Stimulated activated CD4-positive, alpha-beta T cell treated with anti-CD3 and anti-CD28 coated beads, Interleukin-4, amount 100 ng/mL, for 4 hours (primary cell): ENCODE results near the gene KIR3DL3.
"Not testable (repeated sequence)": the region's sequence is repeated elsewhere in the genome, so short reads cannot be mapped to it uniquely, and the experiment has no call there.

ENCODE experiments used
- DNase-seq, 2 experiments: peaks; one replicate each; pipeline ENCODE4 v3.0.0-alpha.2; 2020

The KIR3DL3 gene

DNA sequence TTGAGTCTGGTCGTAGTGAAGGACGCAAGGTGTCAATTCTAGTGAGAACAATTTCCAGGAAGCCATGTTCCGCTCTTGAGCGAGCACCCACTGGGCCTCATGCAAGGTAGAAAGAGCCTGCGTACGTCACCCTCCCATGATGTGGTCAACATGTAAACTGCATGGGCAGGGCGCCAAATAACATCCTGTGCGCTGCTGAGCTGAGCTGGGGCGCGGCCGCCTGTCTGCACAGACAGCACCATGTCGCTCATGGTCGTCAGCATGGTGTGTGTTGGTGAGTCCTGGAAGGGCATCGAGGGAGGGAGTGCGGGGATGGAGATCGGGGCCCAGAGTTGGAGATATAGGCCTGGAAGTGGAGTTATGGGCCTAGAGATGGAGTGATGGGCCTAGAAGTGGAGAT is 14.1 kb downstream of the KIR3DL3 start, which contains the start of gene KIR2DL3:
TSS of gene KIR2DL3 (plus strand) at position 208 of the 400 bp plus-strand sequence. CDS start at position 241, 33 bp downstream.
- not testable (repeated sequence) for DNase-seq

GRCh38 chr19:54738715-54739114 is 14.5 kb downstream of the KIR3DL3 start:
- no peak for DNase-seq

DNA sequence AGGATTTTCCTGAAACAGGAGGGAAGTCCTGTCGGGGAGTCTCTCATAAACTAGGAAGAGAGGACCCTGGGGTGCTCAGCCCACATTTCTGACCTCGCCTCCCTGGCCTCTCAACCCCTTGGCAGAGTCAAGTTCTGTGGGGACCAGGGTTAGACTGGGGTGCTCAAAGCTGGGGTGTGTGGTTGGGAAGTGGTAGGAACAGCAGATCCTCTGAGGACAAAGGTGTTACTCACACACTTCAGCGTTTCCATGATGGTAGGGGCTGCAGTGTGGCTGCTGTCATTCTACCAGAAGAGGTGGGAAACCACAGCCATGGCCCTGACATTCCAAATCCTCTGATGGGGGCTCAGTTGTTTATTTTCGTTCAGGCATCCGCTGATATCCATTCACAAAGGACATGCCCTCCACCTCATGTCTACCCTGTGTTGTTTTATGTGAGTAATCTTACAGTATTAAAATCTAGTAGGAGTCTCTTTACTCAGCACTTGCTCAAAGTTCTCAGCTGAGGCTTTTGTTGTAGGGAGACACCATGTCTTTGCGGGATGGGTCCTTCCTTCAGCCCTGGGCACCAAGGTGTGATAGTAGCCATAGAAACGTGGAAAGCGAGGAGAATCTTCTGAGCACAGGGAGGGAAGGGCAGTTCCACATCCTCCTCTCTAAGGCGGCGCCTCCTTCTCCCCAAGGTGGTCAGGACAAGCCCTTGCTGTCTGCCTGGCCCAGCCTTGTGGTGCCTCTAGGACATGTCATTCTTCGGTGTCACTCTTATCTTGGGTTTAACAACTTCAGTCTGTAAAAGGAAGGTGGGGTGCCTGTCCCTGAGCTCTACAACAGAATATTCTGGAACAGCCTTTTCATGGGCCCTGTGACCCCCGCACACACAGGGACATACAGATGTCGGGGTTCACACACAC is 15.6 kb downstream of the KIR3DL3 start:
- no peak for DNase-seq

DNA sequence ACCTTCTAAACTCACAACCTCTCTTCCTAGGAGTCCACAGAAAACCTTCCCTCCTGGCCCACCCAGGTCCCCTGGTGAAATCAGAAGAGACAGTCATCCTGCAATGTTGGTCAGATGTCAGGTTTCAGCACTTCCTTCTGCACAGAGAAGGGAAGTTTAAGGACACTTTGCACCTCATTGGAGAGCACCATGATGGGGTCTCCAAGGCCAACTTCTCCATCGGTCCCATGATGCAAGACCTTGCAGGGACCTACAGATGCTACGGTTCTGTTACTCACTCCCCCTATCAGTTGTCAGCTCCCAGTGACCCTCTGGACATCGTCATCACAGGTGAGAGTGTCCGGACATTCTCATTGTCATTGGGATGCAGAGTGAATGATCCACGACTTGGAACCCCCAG is 17.7 kb downstream of the KIR3DL3 start:
- DNase-seq: not testable (repeated sequence)

DNA sequence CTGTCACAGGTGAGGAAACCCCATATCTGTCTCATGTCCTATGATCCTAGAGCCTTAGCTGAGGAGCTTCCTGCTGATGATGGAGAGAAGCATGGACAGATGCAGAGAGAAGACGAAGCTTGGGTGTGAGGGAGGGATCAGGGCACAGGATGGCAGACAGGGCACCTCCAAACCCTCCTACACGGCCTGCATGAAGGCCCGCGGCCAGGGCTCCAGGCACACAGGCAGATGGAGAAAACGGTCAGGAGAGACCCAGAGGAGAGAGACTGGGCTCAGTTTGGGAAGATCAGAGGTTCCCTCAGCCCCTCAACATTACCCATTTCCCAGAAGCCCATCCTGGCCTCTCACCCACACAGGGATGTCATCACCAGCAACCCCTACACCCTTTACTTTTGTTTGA is 19.8 kb downstream of the KIR3DL3 start:
- not testable (repeated sequence) for DNase-seq

GRCh38 chr19:54747614-54748322 is 23.5 kb downstream of the KIR3DL3 start:
- not testable (repeated sequence) for DNase-seq

GRCh38 chr19:54750276-54750675 is 26.0 kb downstream of the KIR3DL3 start:
- DNase-seq: not testable (repeated sequence)

- DNase-seq: not testable (repeated sequence)
These were observed 32.2 kb downstream of the KIR3DL3 start for GRCh38 chr19:54756204-54757110.

DNA sequence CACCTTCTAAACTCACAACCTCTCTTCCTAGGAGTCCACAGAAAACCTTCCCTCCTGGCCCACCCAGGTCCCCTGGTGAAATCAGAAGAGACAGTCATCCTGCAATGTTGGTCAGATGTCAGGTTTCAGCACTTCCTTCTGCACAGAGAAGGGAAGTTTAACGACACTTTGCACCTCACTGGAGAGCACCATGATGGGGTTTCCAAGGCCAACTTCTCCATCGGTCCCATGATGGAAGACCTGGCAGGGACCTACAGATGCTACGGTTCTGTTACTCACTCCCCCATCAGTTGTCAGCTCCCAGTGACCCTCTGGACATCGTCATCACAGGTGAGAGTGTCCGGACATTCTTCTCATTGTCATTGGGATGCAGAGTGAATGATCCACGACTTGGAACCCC is 34.3 kb downstream of the KIR3DL3 start:
- not testable (repeated sequence) for DNase-seq

DNA sequence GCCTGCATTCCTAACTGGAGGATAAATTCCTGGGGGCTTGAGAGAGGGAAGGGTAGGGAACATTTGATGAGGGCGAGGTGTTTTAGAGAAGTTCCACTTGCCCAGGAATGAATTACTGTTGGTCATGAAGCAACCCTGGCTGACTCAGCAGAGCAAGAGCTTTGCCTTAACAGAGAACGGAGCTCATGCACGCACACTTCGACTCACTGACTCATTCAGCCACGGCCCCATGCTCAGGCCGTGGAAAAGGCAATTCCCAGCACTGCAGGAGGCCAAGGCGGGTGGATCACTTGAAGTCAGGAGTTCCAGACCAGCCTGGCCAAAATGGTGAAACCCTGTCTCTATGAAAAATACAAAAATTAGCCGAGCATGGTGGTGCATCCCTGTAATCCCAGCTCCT is 40.0 kb downstream of the KIR3DL3 start:
- DNase-seq: not testable (repeated sequence)

DNA sequence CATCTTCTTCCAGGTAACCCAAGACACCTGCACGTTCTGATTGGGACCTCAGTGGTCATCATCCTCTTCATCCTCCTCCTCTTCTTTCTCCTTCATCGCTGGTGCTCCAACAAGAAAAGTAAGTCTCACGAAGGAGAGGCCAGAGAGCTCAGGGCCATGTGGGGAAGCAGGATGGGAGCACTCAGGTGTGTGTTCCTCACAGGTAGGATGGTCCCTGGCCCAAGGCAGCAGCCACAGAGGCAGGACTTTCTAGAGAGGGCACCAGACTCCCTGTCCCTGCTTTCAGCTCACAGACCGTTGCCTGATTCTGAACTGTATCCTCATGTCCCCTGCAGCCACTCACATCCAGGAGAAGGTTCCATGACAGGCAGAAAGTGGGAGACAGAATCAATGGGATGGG is 42.2 kb downstream of the KIR3DL3 start:
- not testable (repeated sequence) for DNase-seq

DNA sequence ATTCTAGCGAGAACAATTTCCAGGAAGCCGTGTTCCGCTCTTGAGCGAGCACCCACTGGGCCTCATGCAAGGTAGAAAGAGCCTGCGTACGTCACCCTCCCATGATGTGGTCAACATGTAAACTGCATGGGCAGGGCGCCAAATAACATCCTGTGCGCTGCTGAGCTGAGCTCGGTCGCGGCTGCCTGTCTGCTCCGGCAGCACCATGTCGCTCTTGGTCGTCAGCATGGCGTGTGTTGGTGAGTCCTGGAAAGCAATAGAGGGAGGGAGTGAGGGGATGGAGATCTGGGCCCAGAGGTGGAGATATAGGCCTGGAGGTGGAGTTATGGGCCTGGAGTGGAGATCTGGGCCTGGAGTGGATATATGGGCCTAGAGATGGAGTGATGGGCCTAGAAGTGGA is 45.4 kb downstream of the KIR3DL3 start, which contains the start of gene KIR2DL1:
TSS of gene KIR2DL1 (plus strand) at position 148 of the 400 bp plus-strand sequence. CDS start at position 206, 58 bp downstream.
- not testable (repeated sequence) for DNase-seq

DNA sequence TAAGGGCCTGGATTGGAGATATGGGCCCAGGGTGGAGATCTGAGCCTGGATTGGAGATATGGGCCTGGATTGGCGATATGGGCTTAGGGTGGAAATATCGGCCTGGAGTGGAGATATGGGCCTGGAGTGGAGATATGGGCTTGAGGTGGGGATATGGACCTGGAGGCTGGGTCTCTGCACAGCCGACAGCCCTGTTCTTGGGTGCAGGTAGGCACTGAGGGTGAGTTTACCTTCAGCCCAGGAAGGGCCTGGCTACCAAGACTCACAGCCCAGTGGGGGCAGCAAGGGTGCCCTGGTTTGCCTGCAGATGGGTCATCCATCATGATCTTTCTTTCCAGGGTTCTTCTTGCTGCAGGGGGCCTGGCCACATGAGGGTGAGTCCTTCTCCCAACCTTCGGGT is 46.3 kb downstream of the KIR3DL3 start:
- not testable (repeated sequence) for DNase-seq

GRCh38 chr19:54771018-54771960 is 47.0 kb downstream of the KIR3DL3 start:
- not testable (repeated sequence) for DNase-seq

GRCh38 chr19:54772666-54773065 is 48.4 kb downstream of the KIR3DL3 start:
- not testable (repeated sequence) for DNase-seq

DNA sequence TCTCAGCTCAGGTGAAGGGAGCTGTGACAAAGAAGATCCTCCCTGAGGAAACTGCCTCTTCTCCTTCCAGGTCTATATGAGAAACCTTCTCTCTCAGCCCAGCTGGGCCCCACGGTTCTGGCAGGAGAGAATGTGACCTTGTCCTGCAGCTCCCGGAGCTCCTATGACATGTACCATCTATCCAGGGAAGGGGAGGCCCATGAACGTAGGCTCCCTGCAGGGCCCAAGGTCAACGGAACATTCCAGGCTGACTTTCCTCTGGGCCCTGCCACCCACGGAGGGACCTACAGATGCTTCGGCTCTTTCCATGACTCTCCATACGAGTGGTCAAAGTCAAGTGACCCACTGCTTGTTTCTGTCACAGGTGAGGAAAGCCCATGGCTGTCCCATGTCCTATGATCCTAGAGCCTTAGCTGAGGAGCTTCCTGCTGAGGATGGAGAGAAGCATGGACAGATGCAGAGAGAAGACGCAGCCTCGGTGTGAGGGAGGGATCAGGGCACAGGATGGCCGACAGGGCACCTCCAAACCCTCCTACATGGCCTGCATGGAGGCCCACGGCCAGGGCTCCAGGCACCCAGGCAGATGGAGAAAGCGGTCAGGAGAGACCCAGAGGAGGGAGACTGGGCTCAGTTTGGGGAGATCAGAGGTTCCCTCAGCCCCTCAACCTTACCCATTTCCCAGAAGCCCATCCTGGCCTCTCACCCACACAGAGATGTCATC is 51.0 kb downstream of the KIR3DL3 start:
- DNase-seq: not testable (repeated sequence)

- DNase-seq: not testable (repeated sequence)
These were observed 51.6 kb downstream of the KIR3DL3 start for GRCh38 chr19:54775830-54776229.

DNA sequence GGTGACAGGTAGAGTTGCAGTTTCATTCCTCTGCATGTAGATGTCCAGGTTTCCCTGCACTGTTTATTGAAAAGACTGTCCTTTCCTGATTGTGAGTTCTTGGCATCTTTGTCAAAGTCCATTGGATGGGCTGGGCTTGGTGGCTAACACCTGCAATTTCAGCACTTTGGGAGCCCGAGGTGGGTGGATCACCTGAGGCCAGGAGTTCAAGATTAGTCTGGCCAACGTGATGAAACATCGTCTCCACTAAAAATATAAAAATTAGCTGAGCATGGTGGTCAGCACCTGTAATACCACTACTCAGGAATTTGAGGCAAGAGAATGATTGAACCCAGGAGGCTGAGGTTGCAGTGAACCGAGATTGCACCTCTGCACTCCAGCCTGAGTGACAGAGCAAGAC is 53.6 kb downstream of the KIR3DL3 start:
- not testable (repeated sequence) for DNase-seq

DNA sequence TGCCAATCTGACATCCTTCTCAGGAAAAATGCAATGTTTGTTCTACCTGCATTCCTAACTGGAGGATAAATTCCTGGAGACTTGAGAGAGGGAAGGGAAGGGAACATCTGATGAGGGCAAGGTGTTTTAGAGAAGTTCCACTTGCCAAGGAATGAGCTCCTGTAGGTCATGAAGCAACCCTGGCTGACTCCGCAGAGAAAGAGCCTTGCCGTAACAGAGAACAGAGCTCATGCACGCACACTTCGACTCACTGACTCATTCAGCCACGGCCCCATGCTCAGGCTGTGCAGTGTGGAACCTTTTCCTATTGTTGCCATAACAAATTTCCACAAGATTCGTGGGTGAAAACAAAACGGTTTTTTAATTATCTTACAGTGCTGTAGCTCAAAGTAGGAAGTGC is 54.7 kb downstream of the KIR3DL3 start:
- DNase-seq: not testable (repeated sequence)

GRCh38 chr19:54782916-54783315 is 58.7 kb downstream of the KIR3DL3 start:
- DNase-seq: not testable (repeated sequence)
